KMS-11 (cell line): ENCODE data around the gene CRYBB3.

Experiments
- H2AFZ ChIP-seq: fragments of 200-600 bp; sonication (generic); 2 replicates; pipeline ENCODE4 v1.6.1; 2016; ENCODE audit warnings: antibody characterized with exemption, mixed run types, low read depth
- H3K27ac ChIP-seq: fragments of 200-600 bp; sonication (generic); 2 replicates; pipeline ENCODE4 v1.6.1; 2016; ENCODE audit warnings: mild to moderate bottlenecking, mixed run types
- H3K27me3 ChIP-seq: fragments of 200-600 bp; sonication (generic); 2 replicates; pipeline ENCODE4 v1.6.1; 2017; ENCODE audit warnings: mild to moderate bottlenecking, low read depth, mixed run types, moderate library complexity; ENCODE audit not compliant: insufficient read depth
- H3K36me3 ChIP-seq: fragments of 200-600 bp; sonication (generic); 2 replicates; pipeline ENCODE4 v1.6.1; 2017; ENCODE audit warnings: mild to moderate bottlenecking, mixed run types; ENCODE audit not compliant: insufficient read depth
- H3K4me1 ChIP-seq: fragments of 200-600 bp; sonication (generic); 2 replicates; pipeline ENCODE4 v1.6.1; 2016; ENCODE audit warnings: mild to moderate bottlenecking, low read depth, mixed run types; ENCODE audit not compliant: poor library complexity, severe bottlenecking
- H3K4me2 ChIP-seq: fragments of 200-600 bp; sonication (generic); 2 replicates; pipeline ENCODE4 v1.7.0; 2016; ENCODE audit warnings: mild to moderate bottlenecking, mixed run types
- H3K4me3 ChIP-seq: fragments of 200-600 bp; sonication (generic); IDR thresholded peaks from 2 replicates; pipeline ENCODE4 v1.6.1; 2017; ENCODE audit warnings: low read depth, low read length, mixed read lengths; ENCODE audit not compliant: insufficient read depth
- H3K79me2 ChIP-seq: fragments of 200-600 bp; sonication (generic); 2 replicates; pipeline ENCODE4 v1.6.1; 2016; ENCODE audit warnings: low read depth, mixed run types; ENCODE audit not compliant: insufficient read depth
- H3K9ac ChIP-seq: fragments of 200-600 bp; sonication (generic); 2 replicates; pipeline ENCODE4 v1.6.1; 2016; ENCODE audit warnings: mild to moderate bottlenecking, mixed run types
- H4K20me1 ChIP-seq: fragments of 200-600 bp; sonication (generic); 2 replicates; pipeline ENCODE4 v1.6.1; 2016; ENCODE audit warnings: mild to moderate bottlenecking, mixed run types; ENCODE audit not compliant: insufficient read depth
- CTCF ChIP-seq: fragments of 200-600 bp; sonication (generic); conservative IDR thresholded peaks from 2 replicates; pipeline ENCODE4 v1.6.1; 2017; ENCODE audit warnings: low read depth, mild to moderate bottlenecking, antibody characterized with exemption, low read length, moderate library complexity, mixed read lengths

Gene CRYBB3

GRCh38 chr22:25199731-25200520, at the start of gene CRYBB3:
CRYBB3 (plus strand) TSS chr22:25199858; CDS start chr22:25201397, 1,539 bp downstream.
- H2AFZ ChIP-seq: no peak within 1 kb of the TSS
- H3K27me3 ChIP-seq: no peaks in the 10 kb centered on the region
- no peak within 1 kb of the TSS for H3K9ac ChIP-seq
- no peak within 1 kb of the TSS for H3K4me2 ChIP-seq
- no peaks in the 10 kb centered on the region for H4K20me1 ChIP-seq
- no peak for TF ChIP-seq CTCF
- no peaks in the 10 kb centered on the region for H3K79me2 ChIP-seq
- no peaks in the 10 kb centered on the region for H3K36me3 ChIP-seq
- no peak within 1 kb of the TSS for H3K27ac ChIP-seq
- no peaks in the 10 kb centered on the region for H3K4me1 ChIP-seq
- H3K4me3 ChIP-seq: no peak within 1 kb of the TSS

GRCh38 chr22:25153961-25154666, 45.5 kb upstream of the CRYBB3 start:
- H4K20me1 ChIP-seq: no peaks in the 10 kb centered on the region
- no peak for TF ChIP-seq CTCF
- H3K27me3 ChIP-seq: no peaks in the 10 kb centered on the region
- no peak overlapping the region for H2AFZ ChIP-seq
- H3K27ac ChIP-seq: no peak overlapping the region
- H3K79me2 ChIP-seq: no peaks in the 10 kb centered on the region
- H3K9ac ChIP-seq: no peak overlapping the region
- no peak overlapping the region for H3K4me3 ChIP-seq
- H3K4me1 ChIP-seq: no peaks in the 10 kb centered on the region
- H3K36me3 ChIP-seq: no peaks in the 10 kb centered on the region
- no peak overlapping the region for H3K4me2 ChIP-seq

GRCh38 chr22:25154667-25154999, 45.0 kb upstream of the CRYBB3 start:
- H4K20me1 ChIP-seq: no peaks in the 10 kb centered on the region
- H3K79me2 ChIP-seq: no peaks in the 10 kb centered on the region
- H3K27me3 ChIP-seq: no peaks in the 10 kb centered on the region
- H3K4me3 ChIP-seq: no peak overlapping the region
- TF ChIP-seq CTCF: no peak
- H3K4me2 ChIP-seq: no peak overlapping the region
- H3K4me1 ChIP-seq: no peaks in the 10 kb centered on the region
- H3K27ac ChIP-seq: no peak overlapping the region
- no peak overlapping the region for H3K9ac ChIP-seq
- H2AFZ ChIP-seq: no peak overlapping the region
- H3K36me3 ChIP-seq: no peaks in the 10 kb centered on the region

GRCh38 chr22:25156736-25157135, 42.9 kb upstream of the CRYBB3 start:
- H3K4me1 ChIP-seq: no peaks in the 10 kb centered on the region
- H3K9ac ChIP-seq: no peak overlapping the region
- no peak overlapping the region for H3K4me2 ChIP-seq
- no peaks in the 10 kb centered on the region for H4K20me1 ChIP-seq
- TF ChIP-seq CTCF: no peak
- H3K27ac ChIP-seq: no peak overlapping the region
- no peak overlapping the region for H2AFZ ChIP-seq
- H3K79me2 ChIP-seq: no peaks in the 10 kb centered on the region
- no peaks in the 10 kb centered on the region for H3K27me3 ChIP-seq
- no peaks in the 10 kb centered on the region for H3K36me3 ChIP-seq
- H3K4me3 ChIP-seq: no peak overlapping the region
